GOT3 (cell line): ENCODE measurements around the gene AREL1.

ENCODE experiments used
- DNase-seq: peaks from one replicate; lab custom pipeline; 2025; ENCODE audit warnings: mixed read lengths; lab: John Stamatoyannopoulos, UW

AREL1 gene

GRCh38 chr14:74658535-74659131, 54.2 kb downstream of the AREL1 start:
- no peak for DNase-seq

- no peak for DNase-seq
Measured at GRCh38 chr14:74656964-74657363, 55.9 kb downstream of the AREL1 start.

DNA sequence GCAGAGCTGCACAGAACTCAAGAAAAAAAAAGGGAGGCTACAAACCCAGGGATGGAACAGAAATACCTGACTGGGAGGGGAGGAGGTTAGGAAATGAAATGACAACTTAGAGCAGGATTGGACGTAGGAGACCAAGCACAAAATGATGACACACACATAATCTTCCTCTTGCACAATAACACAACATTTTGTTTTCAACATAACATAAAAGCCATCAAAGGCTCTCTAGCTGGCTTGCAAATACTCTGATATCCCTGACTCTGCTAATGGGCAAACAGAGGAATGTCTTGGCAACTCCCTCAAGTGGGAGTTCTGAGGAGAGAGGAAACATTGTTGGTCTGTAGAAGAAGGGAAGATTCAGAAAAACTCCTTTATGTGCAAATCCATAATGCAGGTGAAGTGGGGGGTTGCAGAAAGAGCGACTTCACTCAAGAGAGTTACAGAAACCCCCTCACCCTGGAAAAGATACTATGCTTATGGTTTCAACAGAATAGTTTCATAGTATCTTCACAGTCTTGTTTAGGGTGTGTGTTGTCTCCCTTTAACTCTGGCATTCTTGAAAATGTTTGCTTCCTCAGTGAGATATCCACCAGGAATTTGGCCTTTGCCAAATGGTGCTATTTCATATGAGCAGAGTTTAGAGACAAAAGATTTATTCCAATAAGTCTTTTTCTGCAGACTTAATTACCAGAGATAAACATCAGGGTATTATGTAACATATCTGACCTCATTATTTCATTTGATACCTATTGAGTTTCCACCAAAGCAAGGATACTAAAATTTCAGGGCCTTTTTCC, 57.1 kb downstream of the AREL1 start:
- no peak for DNase-seq

GRCh38 chr14:74654931-74655330, 57.9 kb downstream of the AREL1 start:
- no peak for DNase-seq

- no peak for DNase-seq
Measured at GRCh38 chr14:74653386-74654138, 59.3 kb downstream of the AREL1 start.

- DNase-seq = no peak
Measured at GRCh38 chr14:74652541-74652940, 60.3 kb downstream of the AREL1 start.

GRCh38 chr14:74650927-74651686, 61.8 kb downstream of the AREL1 start:
- DNase-seq = no peak

DNA sequence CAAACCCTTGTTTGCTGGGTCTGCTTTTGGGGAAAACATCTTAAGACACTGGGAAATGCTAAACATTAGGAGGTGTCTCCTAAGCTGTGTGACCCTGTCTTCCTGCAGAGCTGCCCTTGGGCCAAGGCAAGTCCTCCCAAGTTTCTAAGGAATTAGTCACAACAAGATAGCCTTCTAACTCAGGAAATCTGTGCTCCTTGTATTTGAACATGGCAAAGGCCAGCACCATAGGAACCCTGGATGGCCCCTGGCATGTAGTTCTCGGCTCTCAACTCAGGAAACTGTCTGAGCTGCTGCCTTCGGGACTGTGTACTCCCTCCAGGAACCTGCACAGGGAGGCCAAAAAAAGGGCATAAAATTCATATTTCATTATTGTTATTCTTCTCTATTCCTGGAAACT, 63.2 kb downstream of the AREL1 start:
- no peak for DNase-seq

DNA sequence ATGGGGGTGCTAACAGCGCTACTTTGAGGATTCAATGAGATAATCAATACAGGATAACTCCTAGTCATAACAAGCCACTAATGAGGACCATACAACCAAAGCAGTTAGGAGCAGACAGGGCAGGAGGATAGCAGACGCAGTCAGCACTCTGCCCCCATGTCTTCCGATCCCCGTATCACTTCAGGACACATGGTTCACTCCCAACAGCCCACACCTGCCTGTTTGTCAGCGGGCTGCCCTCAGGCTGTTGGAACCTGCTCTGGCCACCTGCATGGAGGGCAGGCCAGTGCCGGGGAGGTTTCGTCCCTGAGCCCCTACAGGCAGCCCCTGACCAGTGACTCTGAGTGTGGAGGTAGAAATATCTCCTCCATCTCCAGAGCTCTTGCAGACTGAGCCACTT, 63.7 kb downstream of the AREL1 start:
- no peak for DNase-seq

DNA sequence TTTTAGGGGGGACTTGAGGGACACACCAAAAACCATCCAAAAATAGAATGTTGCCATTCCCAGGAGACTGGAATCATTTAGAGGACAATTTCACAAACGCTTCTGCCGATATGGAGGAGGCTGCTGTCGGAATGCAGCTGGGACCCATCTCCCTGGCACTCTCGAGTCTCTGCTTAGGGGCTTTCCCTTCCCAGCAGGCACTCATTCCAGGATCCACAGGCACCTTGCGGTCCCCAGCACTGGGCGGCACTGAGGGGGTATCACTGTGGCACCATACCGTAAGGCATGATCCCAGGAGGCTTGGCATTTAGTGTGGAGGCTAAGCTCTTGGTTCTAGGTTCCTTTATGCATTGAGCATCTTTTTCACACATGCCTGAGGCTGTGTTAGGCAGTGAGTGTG, 64.3 kb downstream of the AREL1 start:
- DNase-seq = no peak

GRCh38 chr14:74647678-74648461, 65.0 kb downstream of the AREL1 start:
- DNase-seq = no peak

GRCh38 chr14:74647061-74647677, 65.7 kb downstream of the AREL1 start:
- DNase-seq = no peak

DNA sequence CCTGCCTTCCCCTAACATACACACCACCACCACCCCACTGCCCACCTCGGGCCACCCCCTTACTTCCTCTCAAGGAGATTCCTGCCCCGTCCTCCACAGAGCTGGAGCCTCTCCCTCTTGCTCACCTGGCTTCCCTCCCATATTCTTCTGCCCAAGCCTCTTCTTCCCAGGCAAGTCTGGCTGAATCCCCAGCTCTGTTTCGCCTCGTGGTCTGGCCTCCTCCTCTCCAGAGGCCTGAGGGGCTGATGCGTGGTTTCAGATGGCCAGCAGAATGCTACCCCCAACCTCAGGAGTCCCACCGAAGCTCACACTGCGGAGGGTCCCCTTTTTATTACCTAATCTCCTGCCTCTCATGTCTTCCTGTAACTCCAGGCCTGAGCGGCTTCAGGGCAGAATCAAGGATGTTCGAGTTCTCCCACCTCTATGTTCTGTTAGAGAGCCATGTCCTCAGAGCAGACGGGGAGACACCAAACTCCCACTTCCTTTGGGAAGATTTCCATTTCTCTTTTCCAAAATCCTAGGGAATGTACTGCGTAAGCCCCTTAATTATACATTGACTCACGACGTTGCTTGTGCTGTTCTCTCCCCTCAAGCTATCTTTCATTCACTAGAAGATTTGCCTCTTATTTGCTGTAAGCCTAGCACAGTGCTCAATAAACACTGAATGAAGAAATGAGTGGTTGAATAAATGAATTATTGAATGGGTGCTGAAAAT, 67.0 kb downstream of the AREL1 start:
- no peak for DNase-seq

GRCh38 chr14:74645244-74645643, 67.6 kb downstream of the AREL1 start:
- no peak for DNase-seq

DNA sequence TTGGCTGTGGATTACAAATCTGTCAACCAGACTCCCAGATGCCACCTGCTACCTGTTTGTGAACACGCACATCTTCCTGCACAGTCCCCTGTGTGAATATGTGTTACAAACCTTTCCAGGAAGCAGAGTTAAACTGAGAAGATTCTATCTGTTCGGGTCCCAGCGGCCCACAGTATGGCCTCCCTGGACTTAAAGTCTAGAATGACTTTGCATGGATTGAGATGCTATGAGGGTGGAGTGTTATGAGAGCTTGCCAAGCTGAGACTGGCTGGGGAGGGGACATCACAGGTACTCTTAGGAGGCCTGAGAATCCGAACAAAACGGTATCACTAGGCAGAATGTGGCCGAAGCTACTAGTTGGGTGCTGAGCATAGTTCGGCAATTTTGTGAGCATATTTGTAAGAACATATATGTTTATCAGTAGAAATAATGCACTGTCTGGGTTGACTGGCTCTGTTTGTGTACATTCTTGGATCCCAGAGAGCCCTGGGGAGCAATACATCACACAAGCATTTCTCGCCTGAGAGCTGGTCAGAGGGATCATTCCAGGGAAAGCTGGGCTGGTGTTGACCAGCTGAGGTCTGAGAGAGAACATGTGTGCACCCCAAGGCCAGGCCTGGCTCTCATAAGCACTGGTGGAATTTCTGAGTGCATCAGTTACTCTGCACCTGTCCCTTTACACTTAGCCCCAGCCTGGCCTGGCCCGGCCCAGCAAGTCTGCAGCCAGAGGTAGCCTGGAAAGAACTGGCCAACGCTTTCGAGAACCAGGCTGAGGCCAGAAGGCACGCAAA, 71.1 kb downstream of the AREL1 start:
- DNase-seq = no peak

- DNase-seq = no peak
Measured at GRCh38 chr14:74638966-74639365, 73.9 kb downstream of the AREL1 start.

- DNase-seq = no peak
Measured at GRCh38 chr14:74638066-74638465, 74.8 kb downstream of the AREL1 start.

DNA sequence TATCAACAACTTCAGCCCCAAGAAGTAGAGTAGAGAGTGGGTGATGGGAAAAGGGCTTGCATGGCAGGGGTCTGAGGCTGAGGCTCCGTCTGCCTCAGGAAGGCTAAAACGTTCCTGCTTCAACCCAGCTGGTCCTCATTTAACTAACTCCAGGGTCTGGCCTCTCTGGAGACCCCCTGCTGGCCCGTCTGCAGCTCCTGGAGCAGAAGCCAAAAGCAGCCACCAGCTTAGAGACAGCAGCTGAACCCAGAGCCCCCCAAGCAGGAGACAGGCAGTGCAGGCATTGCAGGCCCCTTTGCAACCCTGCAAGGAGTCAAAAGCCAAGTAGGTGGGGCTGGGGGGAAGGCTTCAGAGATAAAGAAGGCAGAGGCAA, 75.7 kb downstream of the AREL1 start:
- DNase-seq = no peak

DNA sequence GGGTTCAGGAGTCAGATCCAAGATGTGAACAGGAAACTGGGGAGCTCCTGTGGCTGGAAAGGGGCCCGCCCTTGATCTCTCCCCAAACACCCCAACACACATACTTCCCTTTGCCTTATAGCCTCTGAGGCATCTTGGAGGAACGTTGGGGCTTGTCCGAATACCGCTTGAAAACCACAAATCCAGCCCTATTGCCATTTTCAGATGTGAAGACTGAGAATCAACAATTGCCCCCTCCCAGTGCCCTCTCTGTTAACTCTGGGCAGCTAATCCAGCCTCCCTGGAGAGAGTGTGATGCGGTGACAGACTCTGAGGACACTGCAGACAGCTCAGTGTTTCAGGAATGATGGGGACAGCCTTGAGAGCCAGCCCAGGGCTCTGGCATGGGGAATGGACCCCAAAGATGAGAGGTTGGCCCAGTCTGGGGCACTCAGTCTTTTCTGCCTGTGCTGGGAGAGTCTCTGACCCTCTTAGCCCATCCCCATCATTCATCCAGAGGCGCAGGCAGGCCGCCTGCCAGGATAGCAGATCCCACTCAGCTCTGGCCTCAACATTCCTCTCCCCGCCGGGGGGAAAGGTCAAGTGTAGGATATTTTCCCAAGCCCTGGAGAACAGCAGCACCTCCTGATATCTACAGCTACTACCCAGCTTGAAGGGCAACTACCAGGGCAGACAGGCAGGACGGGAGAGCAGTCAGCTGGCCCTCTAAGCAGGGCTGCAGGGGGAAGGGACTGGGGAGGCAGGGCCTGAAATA, 76.3 kb downstream of the AREL1 start:
- DNase-seq = no peak
